Loucy (cell line): ENCODE measurements around the gene GRM3.

Experiments
- CTCF ChIP-seq: fragments of 200-600 bp; sonication (generic); conservative IDR thresholded peaks from 2 replicates; pipeline ENCODE4 v1.5.1; 2014; ENCODE audit warnings: mild to moderate bottlenecking, antibody characterized with exemption, low read length
- EZH2phosphoT487 ChIP-seq: fragments of 200-600 bp; IDR thresholded peaks from 2 replicates; pipeline ENCODE4 v1.6.1; 2018; ENCODE audit warnings: antibody characterized with exemption, mild to moderate bottlenecking, moderate library complexity, borderline replicate concordance

GRCh38 chr7:86689363-86689762 is 45.7 kb downstream of the GRM3 start:
- no peak for TF ChIP-seq CTCF
- TF ChIP-seq EZH2phosphoT487 = no peak
